ENCODE data around the gene EIF4G3. TPM values are rescaled to one million over a fixed set of nuclear protein-coding genes. Genes with fewer than 3 reads are reported as not detected.
"Not testable (repeated sequence)": the region's sequence is repeated elsewhere in the genome, so short reads cannot be mapped to it uniquely, and the experiment has no call there.

EIF4G3 gene
- polyA plus RNA-seq, 1 of the 3 experiments (the other 2 are of a cell fraction), result 32.0 TPM

- POLR2A ChIA-PET, result no interaction called here
- Histone ChIP-seq H3K79me2 (ENCODE audit: insufficient read depth) (no peaks in the 10 kb centered on the region), H3K36me3 (replicated peaks in 1 of 2; ENCODE audit: control insufficient read depth in 1 of 2, insufficient read depth in 2 of 2, low read length in 1 of 2) (no peaks in the 10 kb centered on the region), H3K27ac (ENCODE audit: low read depth in 2 of 2, low read length in 1 of 2) (no peak overlapping the region), H3K4me1 (ENCODE audit: control insufficient read depth in 1 of 2, insufficient read depth in 2 of 2, low read depth in 1 of 2, low read length in 1 of 2) (no peaks in the 10 kb centered on the region; a peak in 1 of 4 replicates), H3K9me2 (no peaks in the 10 kb centered on the region), H3K4me3 (ENCODE audit: low read depth in 2 of 2, low read length in 1 of 2) (no peak overlapping the region), H3F3A (replicated peaks; ENCODE audit: insufficient read depth) (no peaks in the 10 kb centered on the region), H3K27me3 (ENCODE audit: insufficient read depth) (no peaks in the 10 kb centered on the region), H3K4me2 (no peak overlapping the region), H3K9me3 (no peaks in the 10 kb centered on the region), H4K20me1 (ENCODE audit: insufficient read depth) (no peaks in the 10 kb centered on the region), H3K9ac (no peak overlapping the region), H2AFZ (ENCODE audit: low read depth) (no peak overlapping the region)
- DNase-seq, result no peak
- CTCF ChIA-PET, result interaction anchor here (0.8 to 4.2 kb wide), 5 partner anchors 17 to 514 kb away, joined by 3 to 21 read pairs (median 4); no protein-coding TSS in a partner anchor
- WGBS (ENCODE audit: low lambda C conversion rate), result 41% methylated on average over 3 of the region's 3 CpGs
- TF ChIP-seq GATA2 (CRISPR knock-in tag; IDR thresholded peaks at IDR 0.05), result no peak
- no peak for TF ChIP-seq TEAD4 (IDR thresholded peaks at IDR 0.05; ENCODE audit: borderline replicate concordance, insufficient read depth)
- no peak for TF ChIP-seq RFX5 (IDR thresholded peaks at IDR 0.05; ENCODE audit: low read length)
- TF ChIP-seq POLR2AphosphoS5 (IDR thresholded peaks at IDR 0.05; ENCODE audit: low read depth, low read length), result no peak
- TF ChIP-seq SMC3 (IDR thresholded peaks at IDR 0.05; ENCODE audit: low read depth, low read length), result no peak
- TF ChIP-seq RAD21 (IDR thresholded peaks at IDR 0.05; ENCODE audit: low read length), result no peak
- TF ChIP-seq YY1 (IDR thresholded peaks at IDR 0.05; ENCODE audit: low read depth), result no peak
- TF ChIP-seq ELF1 (IDR thresholded peaks at IDR 0.05), result no peak
- no peak for TF ChIP-seq FOXJ3 (CRISPR knock-in tag; IDR thresholded peaks at IDR 0.05)
- TF ChIP-seq GABPA (IDR thresholded peaks at IDR 0.05; ENCODE audit: low read depth), result no peak
- no peak for TF ChIP-seq TAF1 (IDR thresholded peaks at IDR 0.05; ENCODE audit: borderline replicate concordance, low read depth, low read length)
- no peak for TF ChIP-seq CHD2 (IDR thresholded peaks at IDR 0.05; ENCODE audit: low read length, partially characterized antibody)
- no peak for TF ChIP-seq ZBTB33 (IDR thresholded peaks at IDR 0.05; ENCODE audit: borderline replicate concordance, low read depth)
- no peak for TF ChIP-seq MXI1 (IDR thresholded peaks at IDR 0.05; ENCODE audit: low read depth, low read length)
These were observed 35.4 kb upstream of the EIF4G3 start for GRCh38 chr1:21212126-21212525.

GRCh38 chr1:21208137-21208700, 31.5 kb upstream of the EIF4G3 start:
- TF ChIP-seq GATA2 (CRISPR knock-in tag; IDR thresholded peaks at IDR 0.05), result peak; percentile 74
- H3K9me3 ChIP-seq; H3K9me2 ChIP-seq; H4K20me1 ChIP-seq (ENCODE audit: insufficient read depth); H3K36me3 ChIP-seq (replicated peaks in 1 of 2; ENCODE audit: control insufficient read depth in 1 of 2, insufficient read depth in 2 of 2, low read length in 1 of 2); H2AFZ ChIP-seq (ENCODE audit: low read depth); H3K9ac ChIP-seq; POLR2A ChIA-PET; H3K4me3 ChIP-seq (ENCODE audit: low read depth in 2 of 2, low read length in 1 of 2); H3K27ac ChIP-seq (ENCODE audit: low read depth in 2 of 2, low read length in 1 of 2); H3F3A ChIP-seq (replicated peaks; ENCODE audit: insufficient read depth); H3K4me1 ChIP-seq (ENCODE audit: control insufficient read depth in 1 of 2, insufficient read depth in 2 of 2, low read depth in 1 of 2, low read length in 1 of 2); H3K79me2 ChIP-seq (ENCODE audit: insufficient read depth); H3K27me3 ChIP-seq (ENCODE audit: insufficient read depth); DNase-seq; H3K4me2 ChIP-seq: not testable (repeated sequence)
- 61% methylated on average over 6 of the region's 6 CpGs for WGBS (ENCODE audit: low lambda C conversion rate)
- CTCF ChIA-PET, result interaction anchor here (0.7 to 2.5 kb wide), 4 partner anchors 9 to 511 kb away, joined by 5 to 13 read pairs (median 7); no protein-coding TSS in a partner anchor
